Measurements from ENCODE around the gene NID2.

DNA sequence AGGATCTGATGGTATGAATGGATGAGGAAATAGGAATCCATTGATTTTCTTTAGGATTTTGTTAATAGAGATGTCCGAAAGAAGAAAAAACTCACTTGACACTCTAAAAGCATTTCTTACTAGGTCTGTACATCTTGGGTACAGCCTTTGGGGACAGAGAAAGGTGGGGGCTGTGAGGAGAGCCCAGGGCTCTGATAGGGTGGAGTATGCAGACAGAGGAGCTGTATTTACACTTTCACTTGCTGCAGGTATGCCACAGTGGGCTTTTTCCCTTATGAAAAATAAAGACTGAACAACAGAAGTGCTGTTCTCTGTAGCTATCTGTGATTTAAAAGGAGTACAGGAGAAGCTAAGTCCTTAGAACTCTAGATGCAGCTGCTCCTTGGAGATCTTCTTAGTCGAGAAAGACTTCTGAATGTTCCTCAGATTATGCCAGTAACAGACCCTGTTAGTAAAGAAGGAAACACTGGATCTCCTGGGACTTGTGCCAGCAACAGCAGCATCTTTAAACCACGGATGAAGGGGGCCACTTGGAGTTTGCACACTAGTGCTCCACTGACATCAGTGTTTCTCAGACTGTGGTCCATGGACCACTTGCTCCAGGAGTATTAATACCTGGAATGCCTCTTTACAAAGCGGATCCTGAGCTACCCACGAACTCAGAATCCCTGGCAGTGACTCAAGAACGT, 98.9 kb downstream of the NID2 start:
- TF ChIP-seq, protein P1, sequence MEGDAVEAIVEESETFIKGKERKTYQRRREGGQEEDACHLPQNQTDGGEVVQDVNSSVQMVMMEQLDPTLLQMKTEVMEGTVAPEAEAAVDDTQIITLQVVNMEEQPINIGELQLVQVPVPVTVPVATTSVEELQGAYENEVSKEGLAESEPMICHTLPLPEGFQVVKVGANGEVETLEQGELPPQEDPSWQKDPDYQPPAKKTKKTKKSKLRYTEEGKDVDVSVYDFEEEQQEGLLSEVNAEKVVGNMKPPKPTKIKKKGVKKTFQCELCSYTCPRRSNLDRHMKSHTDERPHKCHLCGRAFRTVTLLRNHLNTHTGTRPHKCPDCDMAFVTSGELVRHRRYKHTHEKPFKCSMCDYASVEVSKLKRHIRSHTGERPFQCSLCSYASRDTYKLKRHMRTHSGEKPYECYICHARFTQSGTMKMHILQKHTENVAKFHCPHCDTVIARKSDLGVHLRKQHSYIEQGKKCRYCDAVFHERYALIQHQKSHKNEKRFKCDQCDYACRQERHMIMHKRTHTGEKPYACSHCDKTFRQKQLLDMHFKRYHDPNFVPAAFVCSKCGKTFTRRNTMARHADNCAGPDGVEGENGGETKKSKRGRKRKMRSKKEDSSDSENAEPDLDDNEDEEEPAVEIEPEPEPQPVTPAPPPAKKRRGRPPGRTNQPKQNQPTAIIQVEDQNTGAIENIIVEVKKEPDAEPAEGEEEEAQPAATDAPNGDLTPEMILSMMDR (conservative IDR thresholded peaks at IDR 0.05 in 1 of 2, IDR thresholded peaks at IDR 0.05 in 1 of 2; ENCODE audit: low read depth in 1 of 2, low read length in 2 of 2) = no peak
- no peak for TF ChIP-seq EZH2 (IDR thresholded peaks at IDR 0.05; ENCODE audit: low read length, missing control alignments)
